ENCODE data around the gene SNTG2.

DNA sequence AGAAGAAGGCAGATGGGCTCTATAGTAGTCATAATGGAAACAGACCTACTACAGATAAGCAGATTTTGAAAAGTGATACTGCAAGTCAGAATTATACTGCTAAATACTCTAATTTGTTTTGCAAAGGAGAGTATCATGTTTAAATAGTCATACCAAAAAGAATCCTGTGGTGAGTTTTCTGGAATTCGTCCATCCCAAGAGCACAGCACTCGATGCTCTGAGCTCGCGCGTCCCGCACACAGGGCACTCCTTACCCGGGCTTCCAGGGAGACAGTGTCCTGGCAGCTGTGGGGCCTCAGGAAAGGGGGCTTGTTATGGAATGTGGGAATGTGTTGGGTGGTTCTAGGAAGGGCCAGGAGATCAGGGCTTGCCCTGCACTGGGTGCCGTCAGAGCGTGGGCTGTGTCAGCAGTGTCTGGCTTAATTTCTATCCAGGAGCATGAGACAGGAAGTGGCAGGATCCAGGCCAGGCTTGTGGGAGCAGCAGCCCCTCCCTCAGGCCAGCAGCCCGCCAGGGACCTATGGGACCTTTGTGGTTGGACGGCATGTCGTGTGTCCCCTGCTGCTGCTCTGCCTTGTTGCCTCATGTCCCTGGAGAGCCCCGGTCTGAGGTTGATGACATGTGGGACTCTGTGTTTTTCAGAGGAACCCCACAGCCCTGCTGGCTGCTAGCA is 269.4 kb downstream of the SNTG2 start:
- TF ChIP-seq, protein P1, sequence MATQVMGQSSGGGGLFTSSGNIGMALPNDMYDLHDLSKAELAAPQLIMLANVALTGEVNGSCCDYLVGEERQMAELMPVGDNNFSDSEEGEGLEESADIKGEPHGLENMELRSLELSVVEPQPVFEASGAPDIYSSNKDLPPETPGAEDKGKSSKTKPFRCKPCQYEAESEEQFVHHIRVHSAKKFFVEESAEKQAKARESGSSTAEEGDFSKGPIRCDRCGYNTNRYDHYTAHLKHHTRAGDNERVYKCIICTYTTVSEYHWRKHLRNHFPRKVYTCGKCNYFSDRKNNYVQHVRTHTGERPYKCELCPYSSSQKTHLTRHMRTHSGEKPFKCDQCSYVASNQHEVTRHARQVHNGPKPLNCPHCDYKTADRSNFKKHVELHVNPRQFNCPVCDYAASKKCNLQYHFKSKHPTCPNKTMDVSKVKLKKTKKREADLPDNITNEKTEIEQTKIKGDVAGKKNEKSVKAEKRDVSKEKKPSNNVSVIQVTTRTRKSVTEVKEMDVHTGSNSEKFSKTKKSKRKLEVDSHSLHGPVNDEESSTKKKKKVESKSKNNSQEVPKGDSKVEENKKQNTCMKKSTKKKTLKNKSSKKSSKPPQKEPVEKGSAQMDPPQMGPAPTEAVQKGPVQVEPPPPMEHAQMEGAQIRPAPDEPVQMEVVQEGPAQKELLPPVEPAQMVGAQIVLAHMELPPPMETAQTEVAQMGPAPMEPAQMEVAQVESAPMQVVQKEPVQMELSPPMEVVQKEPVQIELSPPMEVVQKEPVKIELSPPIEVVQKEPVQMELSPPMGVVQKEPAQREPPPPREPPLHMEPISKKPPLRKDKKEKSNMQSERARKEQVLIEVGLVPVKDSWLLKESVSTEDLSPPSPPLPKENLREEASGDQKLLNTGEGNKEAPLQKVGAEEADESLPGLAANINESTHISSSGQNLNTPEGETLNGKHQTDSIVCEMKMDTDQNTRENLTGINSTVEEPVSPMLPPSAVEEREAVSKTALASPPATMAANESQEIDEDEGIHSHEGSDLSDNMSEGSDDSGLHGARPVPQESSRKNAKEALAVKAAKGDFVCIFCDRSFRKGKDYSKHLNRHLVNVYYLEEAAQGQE (IDR thresholded peaks at IDR 0.05; ENCODE audit: insufficient read depth in 1 of 2, low read depth in 2 of 2, low read length in 2 of 2), result no peak
- no peak for TF ChIP-seq POLR2AphosphoS5 (IDR thresholded peaks at IDR 0.05; ENCODE audit: low read depth, low read length)
- TF ChIP-seq TAF1 (IDR thresholded peaks at IDR 0.05; ENCODE audit: borderline replicate concordance, insufficient read depth, low read length), result no peak
- TF ChIP-seq FOXP2 (optimal IDR thresholded peaks at IDR 0.05; ENCODE audit: borderline replicate concordance, extremely low read depth, extremely low read length, insufficient read depth), result no peak
- TF ChIP-seq SIN3A (IDR thresholded peaks at IDR 0.05; ENCODE audit: borderline replicate concordance, insufficient read depth, low read length), result no peak
